B cell (primary cell): ENCODE results near the gene CATSPERE. TPM values are rescaled to one million over a fixed set of nuclear protein-coding genes. Genes with fewer than 3 reads are reported as not detected.

Experiments
- ATAC-seq: fragments of 200-7000 bp; cut with Tn5 transposase; one replicate; pipeline ENCODE4 v1.10.0; 2021; ENCODE audit warnings: low read depth, mild to moderate bottlenecking, moderate number of reproducible peaks, moderate library complexity
- CTCF ChIA-PET: fragments of 350-600 bp; sonication (Branson Sonifier 250); formaldehyde crosslinking; loops from one replicate; lab custom pipeline; 2021; ENCODE audit warnings: antibody characterized with exemption, inconsistent platforms; lab: Charles Lee
- POLR2A ChIA-PET: fragments of 350-600 bp; sonication (Branson Sonifier 250); formaldehyde crosslinking; loops from one replicate; lab custom pipeline; 2021; ENCODE audit warnings: antibody characterized with exemption; lab: Charles Lee
- DNase-seq: peaks from one replicate; pipeline ENCODE4 v3.0.0; 2013
- H2AFZ ChIP-seq: 2 replicates; pipeline ENCODE4 v1.6.1; 2012; ENCODE audit warnings: mild to moderate bottlenecking, low read depth, low read length; ENCODE audit not compliant: insufficient read depth, poor library complexity, severe bottlenecking
- H3K27ac ChIP-seq, 2 donors: 1 replicate in 1 of 2; 2 replicates in 1 of 2; pipeline ENCODE4 v1.5.1; 2012 to 2013; ENCODE audit warnings: low read length in 2 of 2, mild to moderate bottlenecking in 2 of 2, moderate library complexity in 1 of 2
- H3K27me3 ChIP-seq, 4 experiments: fragments of 200-600 bp in 1 of 4; sonication (generic) in 1 of 4; replicated peaks in 1 of 4; 1 replicate in 2 of 4; 2 replicates in 2 of 4; pipeline versions ENCODE4 v1.6.1 to v1.7.0; 2013 to 2016; ENCODE audit warnings: low read length in 3 of 4, mild to moderate bottlenecking in 2 of 4, mixed read lengths in 1 of 4, moderate library complexity in 1 of 4; ENCODE audit not compliant: insufficient read depth in 4 of 4, control insufficient read depth in 3 of 4; ENCODE audit errors: control extremely low read depth in 1 of 4
- H3K36me3 ChIP-seq, 2 experiments: replicated peaks in 1 of 2; 1 replicate in 1 of 2; 2 replicates in 1 of 2; pipeline versions ENCODE4 v1.6.1 to v1.7.1; 2013; ENCODE audit warnings: low read length in 1 of 2; ENCODE audit not compliant: insufficient read depth in 2 of 2, control insufficient read depth in 1 of 2; ENCODE audit errors: control extremely low read depth in 1 of 2, extremely low read depth in 1 of 2
- H3K4me1 ChIP-seq, 2 donors: fragments of 200-600 bp in 1 of 2; sonication (generic) in 1 of 2; 1 replicate in 1 of 2; 2 replicates in 1 of 2; pipeline versions ENCODE4 v1.5.1 to v1.6.1; 2013 to 2017; ENCODE audit warnings: low read length in 2 of 2; ENCODE audit not compliant: control insufficient read depth in 2 of 2, insufficient read depth in 2 of 2
- H3K4me2 ChIP-seq: replicated peaks from 2 replicates; pipeline ENCODE3; 2012; ENCODE audit warnings: mild to moderate bottlenecking, low read depth, low read length; ENCODE audit not compliant: poor library complexity, severe bottlenecking
- H3K4me3 ChIP-seq, 5 experiments: fragments of 200-600 bp in 1 of 5; sonication (generic) in 1 of 5; 1 replicate in 3 of 5; 2 replicates in 2 of 5; pipeline versions ENCODE4 v1.5.1 to v1.7.0; 2011 to 2016; ENCODE audit warnings: low read length in 4 of 5, mild to moderate bottlenecking in 4 of 5, low read depth in 2 of 5, control low read depth in 1 of 5, moderate library complexity in 1 of 5; ENCODE audit not compliant: insufficient read depth in 1 of 5; ENCODE audit errors: control extremely low read depth in 1 of 5, extremely low read depth in 1 of 5
- H3K79me2 ChIP-seq: fragments of 200-600 bp; sonication (generic); one replicate; pipeline ENCODE4 v1.6.0; 2016; ENCODE audit warnings: low read length; ENCODE audit not compliant: control insufficient read depth, insufficient read depth
- H3K9ac ChIP-seq: fragments of 200-600 bp; sonication (generic); 2 replicates; pipeline ENCODE4 v1.6.1; 2017; ENCODE audit warnings: mild to moderate bottlenecking, low read length, moderate library complexity
- H3K9me3 ChIP-seq, 3 donors: one replicate each; pipeline versions ENCODE4 v1.6.1 to v1.7.1; 2013; ENCODE audit warnings: low read length in 2 of 3; ENCODE audit not compliant: control insufficient read depth in 2 of 3, insufficient read depth in 1 of 3; ENCODE audit errors: control extremely low read depth in 1 of 3
- H4K20me1 ChIP-seq: 2 replicates; pipeline ENCODE4 v1.6.0; 2012; ENCODE audit warnings: mild to moderate bottlenecking, low read length; ENCODE audit not compliant: insufficient read depth, control insufficient read depth, poor library complexity, severe bottlenecking
- H3K27ac Mint-ChIP-seq: one replicate; pipeline ENCODE4 v1.8.0; 2021; ENCODE audit warnings: mixed read lengths
- H3K27me3 Mint-ChIP-seq: one replicate; pipeline ENCODE4 v1.8.0; 2021; ENCODE audit warnings: mixed read lengths
- H3K4me1 Mint-ChIP-seq: one replicate; pipeline ENCODE4 v1.8.0; 2021; ENCODE audit warnings: mixed read lengths
- H3K4me3 Mint-ChIP-seq: one replicate; pipeline ENCODE4 v1.8.0; 2021; ENCODE audit warnings: mixed read lengths
- H3K9me3 Mint-ChIP-seq: one replicate; pipeline ENCODE4 v1.8.0; 2022; ENCODE audit warnings: mixed read lengths; ENCODE audit not compliant: insufficient read depth
- CTCF ChIP-seq: fragments of 200-600 bp; IDR thresholded peaks from one replicate; pipeline ENCODE4 v1.8.0; 2022; ENCODE audit warnings: antibody characterized with exemption, mild to moderate bottlenecking
- EZH2 ChIP-seq: IDR thresholded peaks from 2 replicates; pipeline ENCODE4 v1.6.1; 2012; ENCODE audit warnings: borderline replicate concordance, low read depth, mild to moderate bottlenecking, moderate library complexity, low read length; ENCODE audit not compliant: insufficient read depth, poor library complexity, severe bottlenecking
- WGBS: methylation state at CpG from one replicate; pipeline ENCODE4 v1.1.5; 2013; ENCODE audit warnings: missing lambda C conversion rate; ENCODE audit not compliant: insufficient coverage; 5-methylcytosine and 5-hydroxymethylcytosine counted together
- intact Hi-C: fragments of 100-400 bp; cut with micrococcal nuclease; formaldehyde crosslinking; loops from one replicate; pipeline ENCODE4 v1.10.0; 2022
- polyA plus RNA-seq: library from polyadenylated mRNA; depleted of rRNA; stranded (reverse); fragments of >200 nt; gene quantifications from 2 replicates; pipeline ENCODE4 v1.2.3, GENCODE V29; 2012
- total RNA-seq, 2 donors: library from RNA; stranded (reverse); fragments of 120-200 nt in 1 of 2; gene quantifications; 1 replicate in 1 of 2; 2 replicates in 1 of 2; pipeline versions ENCODE4 v1.2.3 to v1.2.4, GENCODE V29; 2013 to 2022

CATSPERE gene
- total and polyA plus RNA-seq, 2 donors (not counting 1 experiment from before 2014, with no cell fraction given): 0.82 to 3.1 TPM

GRCh38 chr1:244456586-244456985 is 4.5 kb upstream of the CATSPERE start:
- CTCF ChIA-PET: no interaction called here
- Histone ChIP-seq H3K9ac (no peak overlapping the region), H3K79me2 (no peaks in the 10 kb centered on the region), H4K20me1 (no peaks in the 10 kb centered on the region), H3K27ac (no peak overlapping the region), H3K4me2 (no peak overlapping the region), H3K4me3 (no peak overlapping the region), H2AFZ (no peak overlapping the region), H3K27me3 (no peaks in the 10 kb centered on the region), H3K4me1 (peaks cover 16 to 21% of the 10 kb centered on the region in 2 donors), H3K36me3 (no peaks in the 10 kb centered on the region), H3K9me3 (no peaks in the 10 kb centered on the region)
- no peak for TF ChIP-seq EZH2
- TF ChIP-seq CTCF: no peak
- ATAC-seq (no peak), DNase-seq (no peak)
- intact Hi-C loops: no loop called here
- no peak overlapping the region for H3K4me3 Mint-ChIP-seq
- peaks cover 16% of the 10 kb centered on the region for H3K4me1 Mint-ChIP-seq
- WGBS: no CpG with 5 or more reads among the region's 1 CpG
- H3K9me3 Mint-ChIP-seq: no peaks in the 10 kb centered on the region
- H3K27me3 Mint-ChIP-seq: no peaks in the 10 kb centered on the region
- POLR2A ChIA-PET: no interaction called here
- H3K27ac Mint-ChIP-seq: no peak overlapping the region

- Histone ChIP-seq H2AFZ (no peak overlapping the region), H3K9ac (no peak overlapping the region), H3K36me3 (no peaks in the 10 kb centered on the region), H3K9me3 (no peaks in the 10 kb centered on the region), H3K27ac (no peak overlapping the region), H3K79me2 (no peaks in the 10 kb centered on the region), H3K4me2 (no peak overlapping the region), H3K4me1 (peaks cover 9 to 16% of the 10 kb centered on the region in 2 donors), H4K20me1 (no peaks in the 10 kb centered on the region), H3K27me3 (no peaks in the 10 kb centered on the region), H3K4me3 (no peak overlapping the region)
- intact Hi-C loops: no loop called here
- WGBS: no CpG with 5 or more reads among the region's 4 CpGs
- CTCF ChIA-PET: no interaction called here
- Mint-ChIP-seq H3K4me3 (no peak overlapping the region), H3K9me3 (no peaks in the 10 kb centered on the region), H3K4me1 (peaks cover 12% of the 10 kb centered on the region), H3K27ac (no peak overlapping the region), H3K27me3 (no peaks in the 10 kb centered on the region)
- no peak for ATAC-seq
- POLR2A ChIA-PET: no interaction called here
- no peak for DNase-seq
- TF ChIP-seq CTCF (no peak), EZH2 (no peak)
Measured at GRCh38 chr1:244458781-244459180, 2.3 kb upstream of the CATSPERE start.
